ENCODE results near the gene HCN3. TPM values are rescaled to one million over a fixed set of nuclear protein-coding genes. Genes with fewer than 3 reads are reported as not detected.
A peak's percentile ranks its signal among the peaks of the same experiment; 100 is the strongest.

Gene HCN3
- total and polyA plus RNA-seq, 2 of the 13 experiments (the other 11 are each of a cell fraction or from before 2014, with no cell fraction given): 2.4 to 10.2 TPM

DNA sequence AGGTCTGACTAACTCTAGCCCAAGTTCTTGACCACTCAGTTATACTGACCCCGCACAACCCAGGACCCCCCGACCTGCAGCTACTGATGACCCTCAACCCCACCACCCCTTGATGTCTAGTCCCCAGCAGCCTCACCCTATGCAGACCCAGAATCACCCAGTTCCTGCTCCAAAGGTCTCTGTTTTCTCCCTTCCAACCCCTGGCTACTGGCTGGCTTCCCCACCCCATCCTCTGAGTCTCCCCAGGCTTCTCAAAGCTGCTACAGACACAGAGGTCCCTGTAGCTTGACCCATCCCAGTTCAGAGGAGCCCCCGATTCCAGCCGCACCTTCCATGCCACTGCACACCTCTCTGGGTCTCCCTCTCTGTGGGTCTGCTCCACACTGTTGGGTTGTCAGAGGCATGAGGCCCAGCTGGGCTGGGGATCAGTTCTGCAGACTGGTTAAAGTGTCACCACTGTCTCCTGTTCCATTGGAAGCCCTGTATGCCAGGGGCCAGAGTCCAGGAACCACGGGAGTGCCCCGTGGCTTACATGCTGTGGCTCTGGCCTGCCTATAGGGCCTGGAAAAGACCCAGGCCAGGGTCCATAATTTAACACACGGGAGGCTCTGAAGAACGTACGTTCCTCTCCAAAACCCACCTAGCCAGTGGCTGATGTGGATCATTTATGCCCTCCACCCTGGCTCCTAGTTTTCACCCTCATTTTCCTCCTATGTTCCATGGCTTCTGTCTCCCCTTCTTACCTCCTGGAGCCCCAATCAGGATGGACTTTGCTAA lies 23.5 kb downstream of the HCN3 start (continued):
- peak; percentile 77 for TF ChIP-seq ZNF407 (CRISPR knock-in tag; IDR thresholded peaks at IDR 0.05; ENCODE audit: not compliant biosample characterization)
- TF ChIP-seq ZSCAN30 (CRISPR knock-in tag; IDR thresholded peaks at IDR 0.05): no peak
- 0 out of 2 replicates have a peak, but pooled peaks have one; percentile 42 for TF ChIP-seq KLF12 (CRISPR knock-in tag; IDR thresholded peaks at IDR 0.05; ENCODE audit: borderline replicate concordance)
- TF ChIP-seq, protein P1, sequence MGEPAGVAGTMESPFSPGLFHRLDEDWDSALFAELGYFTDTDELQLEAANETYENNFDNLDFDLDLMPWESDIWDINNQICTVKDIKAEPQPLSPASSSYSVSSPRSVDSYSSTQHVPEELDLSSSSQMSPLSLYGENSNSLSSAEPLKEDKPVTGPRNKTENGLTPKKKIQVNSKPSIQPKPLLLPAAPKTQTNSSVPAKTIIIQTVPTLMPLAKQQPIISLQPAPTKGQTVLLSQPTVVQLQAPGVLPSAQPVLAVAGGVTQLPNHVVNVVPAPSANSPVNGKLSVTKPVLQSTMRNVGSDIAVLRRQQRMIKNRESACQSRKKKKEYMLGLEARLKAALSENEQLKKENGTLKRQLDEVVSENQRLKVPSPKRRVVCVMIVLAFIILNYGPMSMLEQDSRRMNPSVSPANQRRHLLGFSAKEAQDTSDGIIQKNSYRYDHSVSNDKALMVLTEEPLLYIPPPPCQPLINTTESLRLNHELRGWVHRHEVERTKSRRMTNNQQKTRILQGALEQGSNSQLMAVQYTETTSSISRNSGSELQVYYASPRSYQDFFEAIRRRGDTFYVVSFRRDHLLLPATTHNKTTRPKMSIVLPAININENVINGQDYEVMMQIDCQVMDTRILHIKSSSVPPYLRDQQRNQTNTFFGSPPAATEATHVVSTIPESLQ (CRISPR knock-in tag; conservative IDR thresholded peaks at IDR 0.05): 0 out of 2 replicates have a peak, but pooled peaks have one; percentile 56
- peak; percentile 94; the same call in 1 of the 2 replicates for TF ChIP-seq ZNF607 (CRISPR knock-in tag; IDR thresholded peaks at IDR 0.05; ENCODE audit: borderline replicate concordance)
- no peak for TF ChIP-seq ZNF891 (CRISPR knock-in tag; IDR thresholded peaks at IDR 0.05)
- peak; percentile 71 for TF ChIP-seq PRDM10 (CRISPR knock-in tag; IDR thresholded peaks at IDR 0.05; ENCODE audit: low read depth)
- peak; percentile 89; the same call in 1 of the 2 replicates for TF ChIP-seq ZNF292 (CRISPR knock-in tag; IDR thresholded peaks at IDR 0.05; ENCODE audit: borderline replicate concordance, low read depth)
- TF ChIP-seq PTBP1 (IDR thresholded peaks at IDR 0.05; ENCODE audit: low read depth, low read length, poor library complexity, severe bottlenecking): no peak
- TF ChIP-seq PRPF4 (IDR thresholded peaks at IDR 0.05; ENCODE audit: low read depth, low read length, poor library complexity, severe bottlenecking): no peak
- TF ChIP-seq NONO (IDR thresholded peaks at IDR 0.05): no peak
- TF ChIP-seq NONO (CRISPR knock-in tag; conservative IDR thresholded peaks at IDR 0.05): peak; percentile 80
- TF ChIP-seq EP300 (IDR thresholded peaks at IDR 0.05; ENCODE audit: low read depth in 2 of 2, low read length in 2 of 2): peak in 1 of 2 experiments; percentile 70; a peak in 2 of 4 replicates
- peak; percentile 63 for TF ChIP-seq EP300 (CRISPR knock-in tag; IDR thresholded peaks at IDR 0.05; ENCODE audit: borderline replicate concordance)
